Neutrophil (primary cell): ENCODE results near the gene TMEM135.

Experiments used
- H3K27ac ChIP-seq: fragments of 200-600 bp; sonication (generic); 2 replicates; pipeline ENCODE4 v1.5.1; 2016; ENCODE audit warnings: mild to moderate bottlenecking, moderate library complexity
- H3K27me3 ChIP-seq: fragments of 200-600 bp; sonication (generic); 2 replicates; pipeline ENCODE4 v1.6.0; 2016; ENCODE audit warnings: mild to moderate bottlenecking
- H3K36me3 ChIP-seq: fragments of 200-600 bp; sonication (generic); 2 replicates; pipeline ENCODE4 v1.5.1; 2017
- H3K4me1 ChIP-seq, 2 experiments: fragments of 200-600 bp in 1 of 2; sonication (generic) in 1 of 2; 1 replicate in 1 of 2; 2 replicates in 1 of 2; pipeline versions ENCODE4 v1.5.1 to v1.6.1; 2013 to 2016; ENCODE audit warnings: low read depth in 1 of 2, low read length in 1 of 2, mild to moderate bottlenecking in 1 of 2, moderate library complexity in 1 of 2; ENCODE audit not compliant: control insufficient read depth in 1 of 2, insufficient read depth in 1 of 2
- H3K4me3 ChIP-seq, 2 experiments: fragments of 200-600 bp in 1 of 2; sonication (generic) in 1 of 2; 1 replicate in 1 of 2; 2 replicates in 1 of 2; pipeline ENCODE4 v1.5.1; 2013 to 2016; ENCODE audit warnings: low read depth in 1 of 2, low read length in 1 of 2, mild to moderate bottlenecking in 1 of 2, moderate library complexity in 1 of 2
- H3K9me3 ChIP-seq: fragments of 200-600 bp; sonication (generic); 2 replicates; pipeline ENCODE4 v1.5.1; 2016
- TF ChIP-seq, protein P1 (sequence below): fragments of 200-600 bp; sonication (generic); IDR thresholded peaks from 2 replicates; pipeline ENCODE4 v1.5.1; 2016; ENCODE audit warnings: antibody characterized with exemption

The TMEM135 gene

GRCh38 chr11:87063982-87064381 is 26.2 kb downstream of the TMEM135 start:
- TF ChIP-seq, protein P1, sequence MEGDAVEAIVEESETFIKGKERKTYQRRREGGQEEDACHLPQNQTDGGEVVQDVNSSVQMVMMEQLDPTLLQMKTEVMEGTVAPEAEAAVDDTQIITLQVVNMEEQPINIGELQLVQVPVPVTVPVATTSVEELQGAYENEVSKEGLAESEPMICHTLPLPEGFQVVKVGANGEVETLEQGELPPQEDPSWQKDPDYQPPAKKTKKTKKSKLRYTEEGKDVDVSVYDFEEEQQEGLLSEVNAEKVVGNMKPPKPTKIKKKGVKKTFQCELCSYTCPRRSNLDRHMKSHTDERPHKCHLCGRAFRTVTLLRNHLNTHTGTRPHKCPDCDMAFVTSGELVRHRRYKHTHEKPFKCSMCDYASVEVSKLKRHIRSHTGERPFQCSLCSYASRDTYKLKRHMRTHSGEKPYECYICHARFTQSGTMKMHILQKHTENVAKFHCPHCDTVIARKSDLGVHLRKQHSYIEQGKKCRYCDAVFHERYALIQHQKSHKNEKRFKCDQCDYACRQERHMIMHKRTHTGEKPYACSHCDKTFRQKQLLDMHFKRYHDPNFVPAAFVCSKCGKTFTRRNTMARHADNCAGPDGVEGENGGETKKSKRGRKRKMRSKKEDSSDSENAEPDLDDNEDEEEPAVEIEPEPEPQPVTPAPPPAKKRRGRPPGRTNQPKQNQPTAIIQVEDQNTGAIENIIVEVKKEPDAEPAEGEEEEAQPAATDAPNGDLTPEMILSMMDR = no peak
- no peaks in the 10 kb centered on the region for H3K27me3 ChIP-seq
- H3K4me3 ChIP-seq = no peak overlapping the region
- no peaks in the 10 kb centered on the region for H3K9me3 ChIP-seq
- H3K36me3 ChIP-seq = no peaks in the 10 kb centered on the region
- no peak overlapping the region for H3K27ac ChIP-seq
- H3K4me1 ChIP-seq = no peaks in the 10 kb centered on the region

DNA sequence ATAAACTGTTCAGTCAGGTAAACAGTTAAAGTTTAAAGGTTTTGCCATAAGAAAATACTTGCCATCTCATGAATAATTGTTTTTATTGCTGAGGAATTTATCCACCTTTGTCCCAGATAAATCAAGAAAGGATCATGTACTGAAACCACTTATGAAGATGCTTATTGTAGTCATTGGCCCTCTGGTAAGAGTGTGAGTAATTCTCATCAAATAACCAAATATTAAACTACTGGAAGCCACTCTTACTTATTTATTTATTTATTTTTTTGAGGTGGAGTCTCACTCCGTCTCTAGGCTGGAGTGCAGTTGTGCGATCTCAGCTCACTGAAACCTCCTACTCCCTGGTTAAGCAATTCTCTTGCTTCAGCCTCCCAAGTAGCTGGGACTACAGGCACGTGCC is 35.1 kb downstream of the TMEM135 start:
- no peaks in the 10 kb centered on the region for H3K27me3 ChIP-seq
- H3K4me3 ChIP-seq = no peak overlapping the region
- no peaks in the 10 kb centered on the region for H3K36me3 ChIP-seq
- H3K4me1 ChIP-seq = no peaks in the 10 kb centered on the region
- no peak overlapping the region for H3K27ac ChIP-seq
- TF ChIP-seq, protein P1 = no peak
- no peaks in the 10 kb centered on the region for H3K9me3 ChIP-seq

DNA sequence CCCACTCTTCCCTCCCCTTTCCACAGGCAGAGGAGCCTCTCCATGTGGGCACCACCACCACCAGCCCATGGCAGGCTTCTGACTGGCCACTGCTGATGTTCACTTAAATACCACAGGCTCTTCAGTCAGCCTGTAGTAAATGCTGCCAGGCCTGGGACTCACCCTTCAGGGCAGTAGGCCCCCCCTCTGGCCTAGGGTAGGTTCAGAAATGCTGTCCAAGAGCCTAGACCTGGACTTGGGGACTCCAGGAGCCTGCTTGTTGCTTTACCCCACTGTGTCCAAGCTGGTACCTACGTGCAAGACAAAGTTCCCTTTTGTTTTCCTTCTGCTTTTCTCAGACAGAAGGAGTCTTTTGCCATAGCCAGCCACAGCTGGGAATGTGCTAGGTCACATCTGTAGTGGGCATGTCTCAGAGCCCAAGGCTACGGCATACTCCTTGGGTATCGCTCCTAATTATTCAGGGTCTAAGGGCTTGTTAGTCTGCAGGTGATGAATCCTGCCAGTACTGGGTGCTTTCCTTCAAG is 38.6 kb downstream of the TMEM135 start:
- Histone ChIP-seq H3K27me3 (no peaks in the 10 kb centered on the region), H3K4me3 (no peak overlapping the region), H3K36me3 (no peaks in the 10 kb centered on the region), H3K9me3 (no peaks in the 10 kb centered on the region), H3K27ac (no peak overlapping the region), H3K4me1 (no peaks in the 10 kb centered on the region)
- TF ChIP-seq, protein P1 = no peak

DNA sequence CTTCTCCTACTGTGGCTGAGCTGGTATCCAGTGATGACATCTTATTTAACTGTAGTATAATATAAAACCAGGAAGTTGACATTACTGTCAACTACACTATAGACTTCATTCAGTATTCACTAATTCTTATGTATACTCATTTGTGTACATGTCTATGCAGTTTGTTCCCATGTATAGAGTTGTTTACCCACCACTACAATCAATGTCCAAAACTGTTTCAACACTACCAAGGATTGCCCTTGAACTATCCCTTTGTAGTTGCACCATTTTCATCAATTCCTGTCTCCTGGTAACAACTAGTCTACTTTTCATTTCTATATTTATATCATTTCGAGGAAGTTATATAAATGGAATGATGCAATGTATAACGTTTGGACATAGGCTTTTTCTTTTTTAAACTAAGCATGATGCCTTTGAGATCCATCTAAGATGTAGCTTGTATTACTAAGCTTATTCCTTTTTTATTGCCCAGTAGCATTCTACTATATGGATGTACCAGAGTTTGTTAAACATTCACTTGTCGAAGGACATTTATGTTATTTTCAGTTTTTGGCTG is 39.2 kb downstream of the TMEM135 start:
- Histone ChIP-seq H3K4me3 (no peak overlapping the region), H3K27me3 (no peaks in the 10 kb centered on the region), H3K27ac (no peak overlapping the region), H3K9me3 (no peaks in the 10 kb centered on the region), H3K36me3 (no peaks in the 10 kb centered on the region), H3K4me1 (no peaks in the 10 kb centered on the region)
- TF ChIP-seq, protein P1 = no peak

GRCh38 chr11:87081358-87081757 is 43.6 kb downstream of the TMEM135 start:
- Histone ChIP-seq H3K36me3 (no peaks in the 10 kb centered on the region), H3K4me3 (no peak overlapping the region), H3K27ac (no peak overlapping the region), H3K9me3 (no peaks in the 10 kb centered on the region), H3K4me1 (no peaks in the 10 kb centered on the region), H3K27me3 (no peaks in the 10 kb centered on the region)
- TF ChIP-seq, protein P1 = no peak

DNA sequence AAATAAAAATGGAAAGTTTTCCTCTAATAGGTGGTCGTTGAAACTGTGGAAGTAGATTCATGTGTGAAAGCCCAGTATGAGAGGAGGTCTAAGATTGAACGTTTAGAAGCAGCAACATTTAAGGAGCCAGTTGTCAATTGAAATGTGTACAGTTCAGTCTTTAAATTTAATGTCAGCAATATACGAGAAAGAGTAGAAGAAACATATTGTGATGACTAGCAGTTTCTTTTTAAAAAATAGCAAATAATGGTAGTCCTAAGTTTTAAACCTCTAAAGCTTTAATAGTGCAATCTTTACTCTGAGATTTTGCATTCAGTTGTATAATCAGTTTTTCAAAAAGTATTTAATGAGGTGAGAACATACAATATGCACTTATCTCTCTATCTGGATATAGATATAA is 44.9 kb downstream of the TMEM135 start:
- Histone ChIP-seq H3K36me3 (no peaks in the 10 kb centered on the region), H3K9me3 (no peaks in the 10 kb centered on the region), H3K27ac (no peak overlapping the region), H3K4me3 (no peak overlapping the region), H3K4me1 (no peaks in the 10 kb centered on the region), H3K27me3 (no peaks in the 10 kb centered on the region)
- TF ChIP-seq, protein P1 = no peak
